SK-N-SH (cell line): ENCODE data around the gene FAM9B.

Experiments
- CTCF ChIP-seq: fragments of 200-600 bp; sonication (generic); IDR thresholded peaks from 2 replicates; pipeline ENCODE4 v1.6.1; 2017; ENCODE audit warnings: antibody characterized with exemption, mild to moderate bottlenecking, moderate library complexity
- FOSL2 ChIP-seq: IDR thresholded peaks from 2 replicates; pipeline ENCODE4 v1.4.0; 2012; ENCODE audit warnings: low read depth, mild to moderate bottlenecking, moderate library complexity, borderline replicate concordance
- JUND ChIP-seq: IDR thresholded peaks from 2 replicates; pipeline ENCODE4 v1.4.0; 2012
- RAD21 ChIP-seq: IDR thresholded peaks from 2 replicates; pipeline ENCODE4 v1.6.1; 2012; ENCODE audit warnings: mild to moderate bottlenecking, low read length
- RFX5 ChIP-seq: IDR thresholded peaks from 2 replicates; pipeline ENCODE4 v1.6.1; 2012; ENCODE audit warnings: mild to moderate bottlenecking, improper control_type of control experiment, low read length
- SIN3A ChIP-seq: IDR thresholded peaks from 2 replicates; pipeline ENCODE4 v1.6.1; 2012; ENCODE audit warnings: low read depth, mild to moderate bottlenecking, low read length, moderate library complexity, borderline replicate concordance
- SMC3 ChIP-seq: IDR thresholded peaks from 2 replicates; pipeline ENCODE4 v1.6.1; 2012; ENCODE audit warnings: low read depth, low read length, improper control_type of control experiment
- TF ChIP-seq, protein P1 (sequence below): IDR thresholded peaks from 2 replicates; pipeline ENCODE4 v1.6.1; 2012; ENCODE audit warnings: mild to moderate bottlenecking, low read depth, low read length, moderate library complexity

GRCh38 chrX:9037296-9037695, 3.4 kb upstream of the FAM9B start:
- no peak for TF ChIP-seq CTCF
- TF ChIP-seq SMC3 = no peak
- no peak for TF ChIP-seq FOSL2
- no peak for TF ChIP-seq RAD21
- TF ChIP-seq RFX5 = no peak
- TF ChIP-seq, protein P1, sequence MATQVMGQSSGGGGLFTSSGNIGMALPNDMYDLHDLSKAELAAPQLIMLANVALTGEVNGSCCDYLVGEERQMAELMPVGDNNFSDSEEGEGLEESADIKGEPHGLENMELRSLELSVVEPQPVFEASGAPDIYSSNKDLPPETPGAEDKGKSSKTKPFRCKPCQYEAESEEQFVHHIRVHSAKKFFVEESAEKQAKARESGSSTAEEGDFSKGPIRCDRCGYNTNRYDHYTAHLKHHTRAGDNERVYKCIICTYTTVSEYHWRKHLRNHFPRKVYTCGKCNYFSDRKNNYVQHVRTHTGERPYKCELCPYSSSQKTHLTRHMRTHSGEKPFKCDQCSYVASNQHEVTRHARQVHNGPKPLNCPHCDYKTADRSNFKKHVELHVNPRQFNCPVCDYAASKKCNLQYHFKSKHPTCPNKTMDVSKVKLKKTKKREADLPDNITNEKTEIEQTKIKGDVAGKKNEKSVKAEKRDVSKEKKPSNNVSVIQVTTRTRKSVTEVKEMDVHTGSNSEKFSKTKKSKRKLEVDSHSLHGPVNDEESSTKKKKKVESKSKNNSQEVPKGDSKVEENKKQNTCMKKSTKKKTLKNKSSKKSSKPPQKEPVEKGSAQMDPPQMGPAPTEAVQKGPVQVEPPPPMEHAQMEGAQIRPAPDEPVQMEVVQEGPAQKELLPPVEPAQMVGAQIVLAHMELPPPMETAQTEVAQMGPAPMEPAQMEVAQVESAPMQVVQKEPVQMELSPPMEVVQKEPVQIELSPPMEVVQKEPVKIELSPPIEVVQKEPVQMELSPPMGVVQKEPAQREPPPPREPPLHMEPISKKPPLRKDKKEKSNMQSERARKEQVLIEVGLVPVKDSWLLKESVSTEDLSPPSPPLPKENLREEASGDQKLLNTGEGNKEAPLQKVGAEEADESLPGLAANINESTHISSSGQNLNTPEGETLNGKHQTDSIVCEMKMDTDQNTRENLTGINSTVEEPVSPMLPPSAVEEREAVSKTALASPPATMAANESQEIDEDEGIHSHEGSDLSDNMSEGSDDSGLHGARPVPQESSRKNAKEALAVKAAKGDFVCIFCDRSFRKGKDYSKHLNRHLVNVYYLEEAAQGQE = no peak
- no peak for TF ChIP-seq SIN3A
- no peak for TF ChIP-seq JUND
